GM19240 (cell line): ENCODE results near the gene DPP6.
"Not testable (repeated sequence)": the region's sequence is repeated elsewhere in the genome, so short reads cannot be mapped to it uniquely, and the experiment has no call there.

Experiments
- DNase-seq: peaks from one replicate; pipeline ENCODE4 v3.0.0; 2011; ENCODE audit warnings: low spot score; ENCODE audit not compliant: insufficient read length

Gene DPP6

DNA sequence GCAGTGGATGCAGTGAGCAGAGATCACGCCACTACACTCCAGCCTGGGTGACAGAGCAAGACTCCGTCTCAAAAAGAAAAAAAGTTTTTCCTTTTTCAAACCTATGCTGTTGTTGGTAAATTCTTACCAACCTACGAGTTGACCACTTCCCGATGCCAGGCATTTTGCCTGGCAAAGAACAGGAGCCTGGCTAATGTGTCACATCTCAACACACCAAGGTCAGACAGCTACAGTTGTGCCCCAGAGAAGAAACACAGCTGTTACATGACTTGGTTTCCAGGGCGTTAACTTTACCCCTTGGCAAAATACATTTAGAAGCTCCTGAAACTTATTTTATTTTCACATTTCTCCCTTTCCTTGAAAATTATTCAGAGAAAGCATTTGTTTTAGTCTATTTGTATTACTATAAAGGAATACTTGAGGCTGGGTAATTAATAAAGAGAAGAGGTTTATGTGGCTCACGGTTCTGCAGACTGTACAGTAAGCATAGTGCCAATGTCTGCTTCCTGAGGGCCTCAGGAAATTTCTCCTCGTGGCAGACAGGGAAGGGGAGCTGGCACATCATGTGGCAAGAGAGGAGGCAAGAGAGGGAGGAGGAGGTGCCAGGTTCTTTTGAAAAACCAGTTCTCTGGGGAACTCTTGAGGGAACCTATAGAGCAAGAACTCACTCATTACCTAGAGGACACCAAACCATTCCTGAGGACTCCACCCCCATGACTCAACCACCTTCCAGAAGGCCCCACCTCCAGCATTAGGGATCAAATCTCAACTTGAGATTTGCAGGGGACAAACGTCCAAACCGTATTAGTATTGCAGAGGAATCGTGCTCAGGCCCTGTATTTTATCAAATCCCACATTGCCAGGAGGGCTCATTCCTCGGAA, 867.4 kb downstream of the DPP6 start:
- no peak for DNase-seq

GRCh38 chr7:154922472-154922871, 870.3 kb downstream of the DPP6 start:
- DNase-seq, result not testable (repeated sequence)

DNA sequence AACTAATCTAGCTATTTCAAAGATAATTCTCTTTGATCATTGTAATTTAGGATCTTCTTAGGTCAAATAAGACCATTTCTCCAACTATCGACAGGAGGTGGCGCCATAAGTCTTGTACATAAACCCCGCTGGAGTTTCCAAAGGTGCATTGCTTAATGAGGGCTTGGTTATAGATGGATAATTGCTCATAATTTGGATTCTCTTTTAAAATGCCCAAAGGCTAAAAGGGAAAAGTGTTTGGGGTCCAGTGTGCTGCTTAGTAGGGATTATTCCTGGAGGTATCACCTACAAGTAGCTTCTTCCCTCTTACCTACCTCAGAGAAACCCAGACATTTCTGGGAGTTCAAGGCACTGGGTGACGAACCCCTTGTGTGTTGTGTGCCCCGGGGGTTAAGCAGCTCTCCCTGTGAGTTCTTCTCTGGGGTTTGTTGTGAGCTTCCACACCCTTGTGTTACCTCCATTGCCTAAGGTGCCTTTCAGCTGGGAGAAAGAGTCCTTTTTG, 875.5 kb downstream of the DPP6 start:
- DNase-seq, result peak; percentile 36

GRCh38 chr7:154928136-154929005, 876.2 kb downstream of the DPP6 start:
- peak; percentile 52 for DNase-seq

DNA sequence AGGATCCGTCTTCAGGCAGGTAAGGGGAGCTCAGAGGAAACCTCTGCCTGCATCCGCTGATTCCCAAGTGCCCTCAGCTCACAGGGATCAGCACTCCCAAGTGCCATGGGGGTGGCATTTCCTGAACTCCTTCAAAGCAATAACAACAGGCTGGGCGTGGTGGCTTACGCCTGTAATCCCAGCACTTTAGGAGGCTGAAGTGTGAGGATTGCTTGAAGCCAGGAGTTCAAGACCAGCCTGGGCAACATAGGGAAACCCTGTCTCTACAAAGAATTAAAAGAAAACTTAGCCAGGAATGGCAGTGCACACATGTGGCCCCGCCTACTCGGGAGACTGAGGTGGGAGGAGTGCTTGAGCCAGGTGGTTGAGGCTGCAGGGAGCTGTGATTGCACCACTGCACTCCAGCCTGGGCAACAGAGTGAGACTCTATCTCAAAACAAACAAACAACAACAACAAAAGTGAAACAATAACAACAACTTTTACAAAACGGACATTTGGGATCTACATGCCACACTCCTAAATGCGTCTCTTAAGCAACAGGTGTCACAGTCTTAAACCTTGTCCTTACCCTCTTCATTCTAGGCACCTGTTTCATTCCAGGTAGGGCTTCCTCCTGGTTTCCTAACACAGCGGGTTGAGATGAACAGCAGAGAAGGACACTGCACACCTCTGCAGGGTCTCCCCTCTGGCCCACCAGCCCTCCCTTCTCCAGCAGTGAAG, 877.0 kb downstream of the DPP6 start:
- no peak for DNase-seq

GRCh38 chr7:154931906-154932305, 879.7 kb downstream of the DPP6 start:
- no peak for DNase-seq

DNA sequence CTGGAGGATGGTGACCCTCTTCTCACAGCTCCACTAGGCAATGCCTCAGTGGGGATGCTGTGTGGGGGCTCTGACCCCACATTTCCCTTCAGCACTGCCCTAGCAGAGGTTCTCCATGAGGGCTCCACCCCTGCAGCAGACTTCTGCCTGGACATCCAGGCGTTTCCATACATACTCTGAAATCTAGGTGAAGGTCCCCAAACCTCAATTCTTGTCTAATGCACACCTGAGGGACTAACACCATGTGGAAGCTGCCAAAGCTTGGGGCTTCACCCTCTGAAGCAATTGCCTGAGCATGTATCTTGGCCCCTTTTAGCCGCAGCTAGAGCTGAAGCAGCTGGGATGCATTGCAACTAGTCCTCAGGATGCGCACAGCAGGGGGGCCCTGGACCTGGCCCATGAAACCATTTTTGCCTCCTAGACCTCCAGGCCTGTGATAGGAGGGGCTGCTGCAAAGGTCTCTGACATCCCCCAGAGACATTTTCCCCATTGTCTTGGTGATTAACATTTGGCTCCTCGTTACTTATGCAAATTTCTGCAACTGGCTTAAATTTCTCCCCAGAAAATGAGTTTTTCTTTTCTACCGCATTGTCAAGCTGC, 882.3 kb downstream of the DPP6 start:
- not testable (repeated sequence) for DNase-seq

DNA sequence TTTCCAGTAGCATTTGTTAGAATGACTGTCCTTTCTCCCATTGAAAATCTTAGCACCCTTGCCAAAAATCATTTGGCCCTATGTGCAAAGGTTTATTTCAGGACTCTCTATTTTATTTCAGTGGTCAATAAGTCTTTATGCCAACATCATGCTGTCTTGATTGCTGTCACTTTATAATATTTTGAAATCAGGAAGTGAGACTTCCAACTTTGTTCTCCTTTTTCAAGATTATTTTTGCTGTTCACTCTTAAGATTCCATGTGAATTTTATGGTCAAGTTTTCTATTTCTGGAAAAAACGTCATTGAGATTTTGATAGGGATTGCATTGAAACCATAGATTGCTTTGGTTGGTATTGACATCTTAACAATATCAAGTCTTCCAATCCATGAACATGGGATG, 885.6 kb downstream of the DPP6 start:
- DNase-seq, result no peak

- no peak for DNase-seq
These were observed 890.5 kb downstream of the DPP6 start for GRCh38 chr7:154942691-154943090.
